GM23338 (cell line): ENCODE results near the gene ZCCHC4. TPM values are rescaled to one million over a fixed set of nuclear protein-coding genes. Genes with fewer than 3 reads are reported as not detected.

Experiments used
- ATAC-seq: fragments of 200-7000 bp; cut with Tn5 transposase; 3 replicates; pipeline ENCODE4 v1.9.1; 2020
- DNase-seq: peaks from one replicate; pipeline ENCODE4 v3.0.0-alpha.2; 2015; ENCODE audit warnings: low spot score
- H2AFZ ChIP-seq: fragments of 200-600 bp; sonication (generic); 2 replicates; pipeline ENCODE4 v1.8.0; 2016; ENCODE audit warnings: antibody characterized with exemption, mild to moderate bottlenecking, moderate library complexity
- H3F3A ChIP-seq: fragments of 200-600 bp; sonication (generic); replicated peaks from 2 replicates; pipeline ENCODE4 v1.8.0; 2017; ENCODE audit warnings: antibody characterized with exemption, mixed run types, low read depth
- H3K27ac ChIP-seq: fragments of 200-600 bp; sonication (generic); 2 replicates; pipeline ENCODE4 v1.6.1; 2016; ENCODE audit warnings: low read depth
- H3K27me3 ChIP-seq: fragments of 200-600 bp; sonication (generic); 2 replicates; pipeline ENCODE4 v1.8.0; 2016; ENCODE audit warnings: mild to moderate bottlenecking, mixed run types, moderate library complexity; ENCODE audit not compliant: insufficient read depth
- H3K36me3 ChIP-seq: fragments of 200-600 bp; sonication (generic); 2 replicates; pipeline ENCODE4 v1.8.0; 2016; ENCODE audit warnings: mild to moderate bottlenecking; ENCODE audit not compliant: insufficient read depth
- H3K4me1 ChIP-seq: fragments of 200-600 bp; sonication (generic); 2 replicates; pipeline ENCODE4 v1.8.0; 2016; ENCODE audit warnings: mild to moderate bottlenecking, moderate library complexity; ENCODE audit not compliant: insufficient read depth
- H3K4me2 ChIP-seq: fragments of 200-600 bp; sonication (generic); 2 replicates; pipeline ENCODE4 v1.7.1; 2017; ENCODE audit warnings: mixed run types
- H3K4me3 ChIP-seq: fragments of 200-600 bp; sonication (generic); 2 replicates; pipeline ENCODE4 v1.6.1; 2016; ENCODE audit warnings: mixed run types
- H3K79me2 ChIP-seq: fragments of 200-600 bp; sonication (generic); replicated peaks from 2 replicates; pipeline ENCODE4 v1.8.0; 2017; ENCODE audit warnings: mild to moderate bottlenecking; ENCODE audit not compliant: insufficient read depth
- H3K9me2 ChIP-seq: fragments of 200-600 bp; sonication (generic); 2 replicates; pipeline ENCODE4 v1.8.0; 2017; ENCODE audit not compliant: insufficient read depth
- H4K20me1 ChIP-seq: fragments of 200-600 bp; sonication (generic); replicated peaks from 2 replicates; pipeline ENCODE4 v1.8.0; 2017; ENCODE audit warnings: mild to moderate bottlenecking; ENCODE audit not compliant: insufficient read depth
- H3K27ac Mint-ChIP-seq: 2 replicates; pipeline ENCODE4 v1.8.0; 2020; ENCODE audit warnings: inconsistent platforms, mild to moderate bottlenecking, moderate library complexity, mixed read lengths
- H3K27me3 Mint-ChIP-seq: 3 replicates; pipeline ENCODE4 v1.8.0; 2022; ENCODE audit warnings: low read depth, mild to moderate bottlenecking, moderate library complexity, mixed read lengths, inconsistent platforms; ENCODE audit not compliant: insufficient read depth, poor library complexity
- H3K36me3 Mint-ChIP-seq: 3 replicates; pipeline ENCODE4 v1.8.0; 2021; ENCODE audit warnings: low read depth, mild to moderate bottlenecking, inconsistent platforms, moderate library complexity, mixed read lengths
- H3K4me1 Mint-ChIP-seq: 3 replicates; pipeline ENCODE4 v1.8.0; 2020; ENCODE audit warnings: mild to moderate bottlenecking, inconsistent platforms, mixed read lengths
- H3K4me3 Mint-ChIP-seq: 3 replicates; pipeline ENCODE4 v1.8.0; 2021; ENCODE audit warnings: moderate library complexity, mild to moderate bottlenecking, inconsistent platforms, mixed read lengths
- H3K9me3 Mint-ChIP-seq: 3 replicates; pipeline ENCODE4 v1.8.0; 2020; ENCODE audit warnings: moderate library complexity, mild to moderate bottlenecking, inconsistent platforms, mixed read lengths
- CREB1 ChIP-seq: fragments of 250-450 bp; sonication (Bioruptor Pico); IDR thresholded peaks from 2 replicates; pipeline ENCODE4 v1.5.0; 2020; ENCODE audit warnings: low read depth, mild to moderate bottlenecking, moderate library complexity
- ETS1 ChIP-seq: IDR thresholded peaks from 2 replicates; pipeline ENCODE4 v1.6.1; 2016; ENCODE audit warnings: antibody characterized with exemption
- EZH2 ChIP-seq: fragments of 200-600 bp; sonication (generic); IDR thresholded peaks from one replicate; pipeline ENCODE4 v1.8.0; 2017; ENCODE audit warnings: antibody characterized with exemption, mild to moderate bottlenecking, low read depth; ENCODE audit not compliant: unreplicated experiment
- EZH2phosphoT487 ChIP-seq: fragments of 200-600 bp; sonication (generic); IDR thresholded peaks from one replicate; pipeline ENCODE4 v1.8.1; 2018; ENCODE audit warnings: antibody characterized with exemption; ENCODE audit not compliant: unreplicated experiment
- JUNB ChIP-seq: IDR thresholded peaks from one replicate; pipeline ENCODE4 v1.6.1; 2016; ENCODE audit warnings: antibody characterized with exemption; ENCODE audit not compliant: unreplicated experiment
- NANOG ChIP-seq: IDR thresholded peaks from 2 replicates; pipeline ENCODE4 v1.6.1; 2016; ENCODE audit warnings: antibody characterized with exemption, borderline replicate concordance
- POLR2AphosphoS5 ChIP-seq: IDR thresholded peaks from 2 replicates; pipeline ENCODE4 v1.6.1; 2016; ENCODE audit warnings: antibody characterized with exemption, low read depth
- REST ChIP-seq: IDR thresholded peaks from one replicate; pipeline ENCODE4 v1.6.1; 2018; ENCODE audit warnings: antibody characterized with exemption; ENCODE audit not compliant: unreplicated experiment
- STAT1 ChIP-seq: IDR thresholded peaks from one replicate; pipeline ENCODE4 v1.6.1; 2016; ENCODE audit warnings: antibody characterized with exemption; ENCODE audit not compliant: unreplicated experiment
- ZNF114 ChIP-seq: fragments of 250-450 bp; sonication (Bioruptor Pico); IDR thresholded peaks from 2 replicates; pipeline ENCODE4 v1.5.0; 2020; ENCODE audit warnings: mild to moderate bottlenecking, moderate library complexity
- ZNF331 ChIP-seq: fragments of 250-450 bp; sonication (Bioruptor Pico); IDR thresholded peaks from 2 replicates; pipeline ENCODE4 v1.5.0; 2020; ENCODE audit warnings: low read depth, mild to moderate bottlenecking, moderate library complexity
- ZNF462 ChIP-seq: fragments of 250-450 bp; sonication (Bioruptor Pico); IDR thresholded peaks from 2 replicates; pipeline ENCODE4 v1.5.0; 2020; ENCODE audit warnings: mild to moderate bottlenecking, moderate library complexity
- polyA plus RNA-seq: library from polyadenylated mRNA; unstranded; fragments of >200 nt; fragmentation: Nextera tagmentation; extraction: Ambion mirVana; gene quantifications from 2 replicates; pipeline ENCODE4 v1.2.1, GENCODE V29; 2016
- total RNA-seq: library from RNA; depleted of rRNA; stranded (reverse); fragments of >200 nt; shearing (Covaris generic); gene quantifications from 2 replicates; pipeline ENCODE4 v1.2.3, GENCODE V29; 2014
- TF ChIP-seq, protein P1 (sequence below), 2 experiments: fragments of 200-600 bp in 1 of 2; sonication (generic) in 1 of 2; conservative IDR thresholded peaks; 2 replicates each; pipeline versions ENCODE4 v1.5.1 to v1.6.1; 2016 to 2017; ENCODE audit warnings: antibody characterized with exemption in 2 of 2, low read depth in 2 of 2, mild to moderate bottlenecking in 2 of 2, moderate library complexity in 1 of 2

The ZCCHC4 gene
- total and polyA plus RNA-seq, 2 experiments from 2014 or later, result 11.3 to 17.9 TPM

DNA sequence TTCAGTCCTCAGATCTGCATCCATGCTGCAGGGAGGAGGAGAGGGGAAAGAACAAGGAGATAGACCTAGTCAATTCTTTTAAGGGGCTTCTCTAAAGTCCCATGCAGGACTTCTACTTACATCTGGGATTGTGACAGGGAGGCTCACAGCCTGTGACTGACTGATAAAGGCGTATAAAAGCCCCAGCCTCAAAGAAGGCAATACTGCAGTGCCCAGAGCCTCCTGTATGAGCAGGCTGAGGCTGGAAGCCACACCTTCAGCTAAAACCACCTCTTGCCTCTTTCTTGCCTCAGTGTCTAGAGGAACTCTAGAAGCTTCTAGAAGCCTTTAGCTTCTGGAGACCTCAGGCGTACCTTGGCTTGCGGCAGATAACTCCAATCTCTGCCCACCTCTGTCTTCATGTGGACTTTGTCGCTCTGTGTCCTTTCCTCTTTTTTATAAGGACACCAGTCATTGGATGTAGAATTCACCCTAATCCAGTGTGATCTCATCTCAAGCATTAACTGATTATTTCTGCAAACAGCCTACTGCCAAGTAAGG is 6.0 kb upstream of the ZCCHC4 start:
- H2AFZ ChIP-seq, result no peak overlapping the region
- H3K9me3 Mint-ChIP-seq, result no peaks in the 10 kb centered on the region
- no peak overlapping the region for H3K4me2 ChIP-seq
- no peak for TF ChIP-seq POLR2AphosphoS5
- no peak for TF ChIP-seq REST
- no peak for TF ChIP-seq CREB1 (CRISPR knock-in tag)
- TF ChIP-seq JUNB, result no peak
- TF ChIP-seq, protein P1, sequence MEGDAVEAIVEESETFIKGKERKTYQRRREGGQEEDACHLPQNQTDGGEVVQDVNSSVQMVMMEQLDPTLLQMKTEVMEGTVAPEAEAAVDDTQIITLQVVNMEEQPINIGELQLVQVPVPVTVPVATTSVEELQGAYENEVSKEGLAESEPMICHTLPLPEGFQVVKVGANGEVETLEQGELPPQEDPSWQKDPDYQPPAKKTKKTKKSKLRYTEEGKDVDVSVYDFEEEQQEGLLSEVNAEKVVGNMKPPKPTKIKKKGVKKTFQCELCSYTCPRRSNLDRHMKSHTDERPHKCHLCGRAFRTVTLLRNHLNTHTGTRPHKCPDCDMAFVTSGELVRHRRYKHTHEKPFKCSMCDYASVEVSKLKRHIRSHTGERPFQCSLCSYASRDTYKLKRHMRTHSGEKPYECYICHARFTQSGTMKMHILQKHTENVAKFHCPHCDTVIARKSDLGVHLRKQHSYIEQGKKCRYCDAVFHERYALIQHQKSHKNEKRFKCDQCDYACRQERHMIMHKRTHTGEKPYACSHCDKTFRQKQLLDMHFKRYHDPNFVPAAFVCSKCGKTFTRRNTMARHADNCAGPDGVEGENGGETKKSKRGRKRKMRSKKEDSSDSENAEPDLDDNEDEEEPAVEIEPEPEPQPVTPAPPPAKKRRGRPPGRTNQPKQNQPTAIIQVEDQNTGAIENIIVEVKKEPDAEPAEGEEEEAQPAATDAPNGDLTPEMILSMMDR (conservative IDR thresholded peaks at IDR 0.05; ENCODE audit: low read depth in 2 of 2), result no peak
- TF ChIP-seq ZNF114 (CRISPR knock-in tag), result no peak
- no peak for TF ChIP-seq ZNF331 (CRISPR knock-in tag)
- no peak for TF ChIP-seq ETS1
- no peak for TF ChIP-seq ZNF462
- TF ChIP-seq EZH2phosphoT487, result no peak
- TF ChIP-seq NANOG, result no peak
- no peak for TF ChIP-seq EZH2
- no peak for TF ChIP-seq STAT1
- no peaks in the 10 kb centered on the region for H4K20me1 ChIP-seq
- no peaks in the 10 kb centered on the region for H3K36me3 ChIP-seq
- no peaks in the 10 kb centered on the region for H3K36me3 Mint-ChIP-seq
- H3K27me3 ChIP-seq, result no peaks in the 10 kb centered on the region
- no peak for DNase-seq
- H3K9me2 ChIP-seq, result peaks cover 7% of the 10 kb centered on the region; the same call in 1 of the 2 replicates
- no peaks in the 10 kb centered on the region for H3K27me3 Mint-ChIP-seq
- no peaks in the 10 kb centered on the region for H3F3A ChIP-seq
- no peak for ATAC-seq
- H3K79me2 ChIP-seq, result no peaks in the 10 kb centered on the region
- H3K4me1 ChIP-seq, result no peaks in the 10 kb centered on the region
- H3K27ac ChIP-seq, result no peak overlapping the region
- no peaks in the 10 kb centered on the region for H3K4me1 Mint-ChIP-seq
- H3K27ac Mint-ChIP-seq, result no peak overlapping the region
- H3K4me3 Mint-ChIP-seq, result no peak overlapping the region
- no peak overlapping the region for H3K4me3 ChIP-seq
